A549 treated with AZD9567 at 1 μM for 4 hours (cell line): ENCODE results near the gene ZSWIM9. TPM values are rescaled to one million over a fixed set of nuclear protein-coding genes. Genes with fewer than 3 reads are reported as not detected.

Experiments used
- total RNA-seq: library from RNA; stranded (reverse); fragments of 200-300 nt; extraction: Qiagen RNA extraction; gene quantifications from 5 replicates; pipeline ENCODE4 v1.2.3, GENCODE V29; 2022; ENCODE audit not compliant: insufficient read depth

The ZSWIM9 gene
- 4.5 to 7.5 TPM (median 7.4 TPM) in 5 replicates for total RNA-seq

GRCh38 chr19:48169939-48170803 lies at the start of gene ZSWIM9, which contains the start of gene LIG1:
Gene ZSWIM9, plus strand, starts transcription at chr19:48170680. Its CDS starts 1,123 bp downstream, at chr19:48171803.
Gene LIG1, minus strand, starts transcription at chr19:48170344. Its CDS starts 4,778 bp downstream, at chr19:48165566.

Other genes with a start within 250 kb of the ZSWIM9 start
- not detected in 5 replicates for gene BSPH1, start 178.5 kb upstream of the ZSWIM9 start, total RNA-seq
- not detected in 5 replicates for gene ELSPBP1, start 176.0 kb upstream of the ZSWIM9 start, total RNA-seq
- gene CABP5, start 126.6 kb upstream of the ZSWIM9 start, total RNA-seq: not detected in 5 replicates
- gene PLA2G4C, start 59.9 kb upstream of the ZSWIM9 start, total RNA-seq: 9.2 to 26.8 TPM (median 12.6 TPM) in 5 replicates
- gene LIG1, start 336 bp upstream of the ZSWIM9 start, total RNA-seq: 61.5 to 69.7 TPM (median 68.2 TPM) in 5 replicates
- gene CARD8, start 85.2 kb downstream of the ZSWIM9 start, total RNA-seq: 14.7 to 29.8 TPM (median 15.2 TPM) in 5 replicates
- gene ZNF114, start 99.4 kb downstream of the ZSWIM9 start, total RNA-seq: 5.8 to 10.1 TPM (median 6.0 TPM) in 5 replicates
- 325 to 465 TPM (median 421 TPM) in 5 replicates for gene EMP3, start 154.9 kb downstream of the ZSWIM9 start, total RNA-seq
- 1.8 to 5.3 TPM (median 3.8 TPM) in 5 replicates for gene TMEM143, start 193.3 kb downstream of the ZSWIM9 start, total RNA-seq
- 2.4 to 6.0 TPM (median 3.0 TPM) in 5 replicates for gene SYNGR4, start 193.7 kb downstream of the ZSWIM9 start, total RNA-seq
- gene KDELR1, start 220.9 kb downstream of the ZSWIM9 start, total RNA-seq: 388 to 423 TPM (median 399 TPM) in 5 replicates
- 5.1 to 8.8 TPM (median 7.8 TPM) in 5 replicates for gene GRIN2D, start 223.0 kb downstream of the ZSWIM9 start, total RNA-seq